Lower leg skin (tissue), 3 donors: Measurements from ENCODE around the gene RAP1GAP2.

ENCODE experiments used
- CTCF ChIP-seq, 3 donors: fragments of 450-650 bp; IDR thresholded peaks; one replicate each; pipeline ENCODE4 v1.5.1; 2016; ENCODE audit warnings: antibody characterized with exemption in 3 of 3, mild to moderate bottlenecking in 3 of 3, moderate library complexity in 2 of 3
- POLR2A ChIP-seq, 2 donors: fragments of 450-650 bp; IDR thresholded peaks; one replicate each; pipeline ENCODE4 v1.6.1; 2016 to 2017; ENCODE audit warnings: antibody characterized with exemption in 2 of 2, mild to moderate bottlenecking in 1 of 2, moderate library complexity in 1 of 2

GRCh38 chr17:2906901-2907300 is 110.7 kb downstream of the RAP1GAP2 start:
- no peak for TF ChIP-seq CTCF (IDR thresholded peaks at IDR 0.05)
- no peak for TF ChIP-seq POLR2A (IDR thresholded peaks at IDR 0.05)
